M059J (cell line): Measurements from ENCODE around the gene FAM107B. TPM values are rescaled to one million over a fixed set of nuclear protein-coding genes. Genes with fewer than 3 reads are reported as not detected.

Source experiments
- DNase-seq: peaks from one replicate; pipeline ENCODE4 v3.0.0-alpha.2; 2012; ENCODE audit warnings: low read depth
- total RNA-seq: library from RNA; depleted of rRNA; stranded (reverse); fragments of >200 nt; shearing (Covaris generic); gene quantifications from 2 replicates; pipeline ENCODE4 v1.2.3, GENCODE V29; 2014

Gene FAM107B
- total RNA-seq, 1 experiment from 2014 or later = 18.4 TPM

DNA sequence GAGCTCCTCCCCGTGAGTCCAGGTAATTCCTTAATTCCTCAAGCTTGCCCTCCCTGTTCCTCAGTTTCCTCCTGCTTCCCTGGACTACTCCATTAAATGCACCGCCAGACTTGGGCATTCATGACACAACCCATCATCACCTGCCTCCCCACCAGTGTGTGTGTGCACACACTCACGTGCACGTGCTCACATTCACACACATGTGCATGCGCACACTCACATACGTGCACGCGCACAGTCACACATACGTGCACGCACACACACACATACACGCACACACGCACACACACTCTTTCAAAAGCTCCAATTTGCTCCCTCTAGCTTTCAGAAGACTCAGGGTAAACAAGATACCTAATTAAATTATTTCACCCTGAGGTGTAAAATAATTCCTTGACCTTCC, 216.7 kb downstream of the FAM107B start:
- DNase-seq = no peak

DNA sequence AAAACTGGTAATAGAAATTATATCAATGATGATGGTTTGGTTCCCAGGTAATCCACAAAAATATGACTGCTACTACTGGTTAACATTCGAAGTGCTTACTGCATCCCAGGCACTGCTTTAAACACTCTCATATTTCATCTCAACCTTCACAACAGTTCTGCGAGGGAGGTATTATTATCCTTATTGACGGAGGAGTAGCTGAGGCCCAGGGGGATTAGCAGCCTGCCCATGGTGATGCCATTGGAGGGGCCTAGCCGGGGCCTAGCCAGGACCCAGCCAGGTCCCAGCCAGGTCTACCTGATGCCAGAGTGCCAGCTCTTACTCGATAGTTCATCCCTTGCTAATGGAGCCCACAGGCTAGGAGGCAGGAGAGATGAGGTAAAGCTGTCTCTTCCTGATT, 217.1 kb downstream of the FAM107B start:
- DNase-seq = no peak

DNA sequence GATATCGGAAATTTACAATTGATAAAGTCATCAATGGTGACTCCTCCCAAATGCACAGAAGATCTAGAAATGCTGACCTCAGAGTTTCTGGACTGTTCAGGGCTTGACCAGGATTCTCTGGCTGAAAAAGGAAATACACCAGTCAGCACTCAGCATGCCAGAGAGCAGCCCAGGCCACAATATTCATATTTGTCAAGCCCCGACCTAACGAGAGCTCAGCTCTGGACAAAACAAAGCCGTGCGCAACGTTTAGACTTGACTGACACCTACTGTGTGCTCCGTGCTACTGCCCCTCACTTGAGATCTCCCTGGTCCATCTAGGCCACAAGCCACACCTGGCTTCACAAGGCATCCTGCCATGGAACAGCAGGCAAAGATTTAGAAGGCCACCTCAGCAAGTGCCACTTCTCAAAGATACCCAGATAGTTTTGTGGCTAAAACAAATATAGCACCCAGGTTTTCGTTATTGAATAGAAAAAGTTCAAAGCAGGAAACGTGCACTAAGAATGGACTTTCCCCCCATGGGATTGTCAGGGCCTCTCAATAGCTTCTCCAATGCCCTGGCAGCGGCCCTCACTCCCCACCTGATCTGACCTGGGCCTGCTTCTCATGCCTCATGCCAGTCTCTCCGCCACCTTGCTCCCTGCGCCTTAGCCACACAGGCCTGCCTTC, 218.3 kb downstream of the FAM107B start:
- DNase-seq = no peak

DNA sequence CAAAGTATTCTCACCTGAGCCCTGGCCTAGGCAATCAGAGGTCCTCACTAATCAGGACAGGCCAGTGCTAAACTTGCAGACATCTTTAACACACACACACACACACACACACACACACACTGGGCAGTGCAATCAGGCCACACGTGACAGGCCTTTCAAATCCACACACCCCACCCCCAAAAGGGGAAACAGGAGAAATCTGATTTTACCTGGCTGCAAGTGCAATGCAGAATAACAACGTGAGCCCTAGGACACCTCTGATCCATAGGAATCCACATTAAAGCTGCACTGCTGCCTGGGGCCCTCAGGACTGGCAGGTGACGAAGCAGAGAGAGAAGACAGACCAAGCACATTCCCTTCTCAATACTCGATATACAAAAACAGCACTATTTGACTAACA, 218.9 kb downstream of the FAM107B start:
- no peak for DNase-seq

DNA sequence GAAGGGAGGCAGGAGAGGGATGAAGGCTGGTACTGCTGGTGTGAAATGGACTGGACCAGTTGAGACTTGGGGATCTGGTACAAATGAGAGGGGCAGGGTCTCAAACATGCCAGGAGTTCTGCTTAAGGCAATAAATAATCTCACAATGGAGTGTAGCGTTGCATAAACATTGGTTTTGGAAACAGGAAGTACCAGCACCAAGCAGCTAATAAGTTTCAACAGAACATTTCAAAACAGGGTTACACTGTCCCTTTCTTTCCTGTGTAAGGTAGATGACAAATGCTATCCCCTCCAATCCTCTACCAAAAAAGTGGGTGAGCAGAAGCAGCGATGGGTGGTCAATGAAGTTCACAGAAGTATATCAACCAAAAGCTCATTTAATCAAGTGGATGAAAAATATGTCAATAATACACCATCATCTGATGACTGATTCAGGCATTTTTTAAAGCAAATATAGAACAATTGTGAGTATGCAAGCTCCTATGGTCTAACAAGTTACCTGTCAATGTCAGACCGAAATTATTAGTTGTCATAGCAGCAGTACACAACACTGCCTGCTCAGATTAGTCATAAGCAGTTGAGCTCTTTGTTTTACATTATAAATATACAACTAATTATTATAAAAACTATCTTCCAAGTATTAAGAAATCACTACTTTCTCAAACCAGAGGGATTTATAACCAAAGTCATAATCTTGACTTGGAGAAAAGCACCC, 220.0 kb downstream of the FAM107B start:
- DNase-seq = peak; percentile 47

DNA sequence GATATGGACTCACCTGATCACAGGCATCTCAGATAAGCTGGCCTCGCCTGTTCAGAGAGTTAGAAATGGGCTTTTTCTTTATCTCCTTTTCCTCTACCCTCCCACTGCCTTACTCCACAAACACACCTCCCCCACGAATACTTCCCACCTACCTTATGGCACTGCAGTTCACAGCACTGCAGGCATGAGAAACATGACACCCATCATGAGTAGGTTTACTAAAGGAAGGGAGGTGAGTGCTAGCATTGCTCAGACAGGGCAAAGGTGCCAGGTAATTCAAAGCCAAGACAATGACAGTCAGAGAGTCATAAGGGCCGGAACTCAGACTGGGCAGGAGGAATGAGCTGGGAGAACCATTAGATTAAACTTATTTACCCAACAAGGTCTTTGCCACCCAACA, 220.6 kb downstream of the FAM107B start:
- peak; percentile 54 for DNase-seq

DNA sequence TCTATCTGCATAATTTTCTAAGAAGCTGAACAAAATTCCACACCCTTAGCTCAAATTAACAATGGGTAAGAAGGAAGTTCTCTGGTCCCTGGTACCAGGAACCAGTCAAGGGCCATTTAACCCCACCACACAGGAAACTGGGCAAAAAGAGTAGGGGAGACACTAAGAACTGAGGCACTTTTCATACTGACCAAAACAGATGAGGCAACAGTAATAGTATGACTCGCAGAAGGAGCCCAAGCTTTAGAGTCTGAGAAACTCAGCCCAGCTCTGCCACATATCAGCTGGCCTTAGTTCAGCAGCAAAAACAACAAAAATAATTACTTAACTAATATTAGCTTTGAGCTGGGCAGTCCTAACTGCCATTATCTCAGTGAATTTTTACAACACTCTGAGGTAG, 221.2 kb downstream of the FAM107B start:
- DNase-seq = peak; percentile 62

DNA sequence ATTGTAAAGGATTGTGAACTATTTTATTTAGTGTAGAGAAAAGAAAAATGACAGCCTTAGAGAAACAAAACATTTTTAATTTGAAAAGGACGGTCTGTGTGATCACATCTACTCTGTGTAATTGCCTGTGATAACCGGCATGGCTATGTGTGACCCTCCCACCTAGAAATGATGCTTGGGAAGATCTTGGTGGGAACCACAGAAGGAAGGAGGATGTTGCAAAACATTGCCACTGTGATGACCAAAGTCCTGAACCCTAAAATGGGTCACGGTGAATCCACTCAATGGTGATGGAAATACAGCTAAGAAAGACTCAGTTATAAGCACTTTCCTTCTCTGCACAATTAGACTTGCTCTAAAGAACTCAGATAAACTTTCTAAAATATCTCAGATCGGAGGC, 222.7 kb downstream of the FAM107B start:
- no peak for DNase-seq

DNA sequence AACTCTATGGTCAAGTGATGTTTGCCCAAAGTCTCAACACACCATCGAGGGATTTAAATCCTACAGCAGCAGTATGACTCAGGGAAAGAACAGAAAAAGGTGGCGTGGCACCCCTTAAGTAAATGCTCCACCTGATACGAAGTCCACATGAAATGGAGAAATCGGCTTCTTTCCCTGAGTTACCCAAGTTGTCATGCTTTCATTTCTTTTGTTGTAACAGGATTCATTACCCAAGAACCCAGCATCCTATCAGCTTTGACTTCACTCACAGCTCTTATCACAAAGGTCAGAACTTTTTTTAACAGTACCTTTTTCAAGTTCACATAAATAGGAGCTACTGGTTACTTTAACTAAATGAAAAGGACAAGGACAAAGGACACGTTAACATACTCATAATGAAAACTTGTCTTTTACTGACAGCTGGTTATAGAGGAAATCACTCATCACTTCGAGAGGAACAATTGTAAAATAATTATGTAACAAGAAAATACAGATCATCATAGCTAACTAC, 224.2 kb downstream of the FAM107B start:
- DNase-seq = no peak

DNA sequence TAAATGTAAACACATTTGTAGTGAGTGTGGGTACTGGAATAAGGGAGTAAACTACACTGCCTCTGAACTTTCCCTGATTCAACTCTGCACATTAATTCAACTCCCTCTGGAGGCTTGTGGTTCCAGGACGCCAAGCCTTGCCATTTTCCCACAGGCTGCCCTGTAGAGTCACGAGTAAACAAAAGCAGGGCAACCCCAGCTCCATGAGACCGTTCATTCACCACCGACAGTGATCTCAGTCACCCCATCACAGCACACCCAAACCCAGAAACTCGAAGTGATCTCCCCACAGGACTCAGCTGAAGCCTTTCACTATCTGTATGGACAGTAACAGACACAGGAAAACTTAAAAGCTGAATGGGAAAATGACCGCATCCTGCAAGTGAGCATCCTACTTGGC, 225.2 kb downstream of the FAM107B start:
- DNase-seq = no peak

DNA sequence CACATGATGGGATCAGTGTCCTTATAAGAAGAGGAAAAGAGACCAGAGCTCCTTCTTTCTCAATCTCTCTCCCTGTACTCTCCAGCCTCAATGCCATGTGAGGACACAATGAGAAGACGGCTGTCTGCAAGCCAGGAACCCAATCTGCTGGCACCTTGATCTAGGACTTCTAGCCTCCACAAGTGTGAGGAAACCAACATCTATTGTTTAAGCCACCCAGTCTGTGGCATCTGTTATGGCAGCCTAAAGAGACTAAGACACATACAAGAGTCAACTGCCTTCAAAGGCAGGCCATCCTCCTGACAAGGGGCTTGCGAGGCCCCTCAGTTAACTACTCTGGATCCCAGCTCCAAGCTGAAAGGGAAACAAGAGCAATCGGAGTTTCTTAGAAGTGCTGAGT, 225.7 kb downstream of the FAM107B start:
- no peak for DNase-seq

DNA sequence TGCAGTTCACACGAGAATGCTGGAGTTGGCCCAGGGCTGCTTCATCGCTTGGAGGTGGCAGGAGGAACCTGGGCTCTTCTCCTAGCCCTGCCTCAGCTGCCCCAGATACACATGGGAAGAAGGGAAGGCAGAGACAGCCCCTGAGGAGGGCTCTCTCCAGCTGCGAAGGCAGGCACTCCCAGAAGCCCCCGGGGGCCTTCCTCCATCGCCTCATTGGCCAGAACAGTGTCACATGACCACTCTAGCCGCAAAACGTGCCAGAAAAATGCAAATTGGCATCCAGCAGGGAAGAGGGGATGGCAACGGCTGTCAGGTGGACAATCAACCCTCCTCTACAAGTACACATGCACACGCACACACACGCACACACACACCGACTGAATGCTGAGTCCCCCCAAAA, 226.2 kb downstream of the FAM107B start:
- DNase-seq = no peak

DNA sequence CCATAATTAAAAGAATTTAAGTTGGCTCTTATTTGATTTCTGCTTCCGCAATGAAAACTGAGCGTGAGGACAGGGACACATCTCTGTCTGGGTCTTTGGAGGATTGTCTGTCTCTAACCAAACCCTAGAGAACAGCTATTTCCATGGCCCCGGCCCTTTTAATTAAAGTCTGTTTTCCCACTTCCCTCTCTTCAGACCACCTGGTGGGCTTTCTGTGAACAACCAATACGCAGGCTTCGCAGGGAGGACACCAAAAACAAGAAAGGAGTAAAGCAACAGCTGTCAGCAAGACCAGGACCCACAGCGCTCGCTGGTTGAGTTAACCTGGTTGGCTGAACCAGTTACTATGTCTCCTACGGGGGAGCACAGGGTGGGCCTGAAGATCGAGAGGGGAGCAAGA, 226.9 kb downstream of the FAM107B start:
- no peak for DNase-seq

DNA sequence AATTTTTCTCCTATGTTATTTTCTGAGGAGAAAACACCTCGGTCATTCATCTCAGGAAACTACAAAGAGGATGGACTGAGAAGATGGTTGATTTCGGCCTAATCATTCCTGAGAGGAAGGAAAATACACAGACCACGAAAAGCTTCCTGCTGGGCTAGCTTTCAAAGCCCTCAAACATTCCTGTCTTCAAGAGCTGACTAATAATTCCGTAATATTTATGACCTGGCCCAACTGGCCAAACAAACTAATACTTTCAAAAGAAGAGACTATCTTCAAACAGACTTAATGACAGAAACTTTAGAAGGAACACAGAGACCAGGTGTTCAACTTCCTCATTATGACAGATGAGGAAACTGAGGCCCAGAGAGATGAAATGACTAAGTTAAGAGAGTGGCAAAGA, 228.9 kb downstream of the FAM107B start:
- DNase-seq = peak; percentile 66

DNA sequence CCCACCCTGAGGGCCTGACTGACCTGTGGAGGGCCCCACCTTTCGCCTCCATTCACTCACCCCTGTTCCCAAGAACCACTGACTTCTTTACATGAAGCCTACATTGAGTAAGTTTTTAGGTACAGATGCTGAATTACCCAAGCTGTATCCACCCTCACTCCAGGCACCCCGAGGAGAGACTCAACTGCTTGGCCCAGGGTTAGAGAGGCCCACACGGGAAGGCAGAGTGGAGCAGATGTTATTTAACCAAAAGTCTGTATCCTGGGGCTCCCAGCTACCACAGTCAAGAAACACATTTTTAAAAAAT, 230.8 kb downstream of the FAM107B start:
- DNase-seq = no peak

DNA sequence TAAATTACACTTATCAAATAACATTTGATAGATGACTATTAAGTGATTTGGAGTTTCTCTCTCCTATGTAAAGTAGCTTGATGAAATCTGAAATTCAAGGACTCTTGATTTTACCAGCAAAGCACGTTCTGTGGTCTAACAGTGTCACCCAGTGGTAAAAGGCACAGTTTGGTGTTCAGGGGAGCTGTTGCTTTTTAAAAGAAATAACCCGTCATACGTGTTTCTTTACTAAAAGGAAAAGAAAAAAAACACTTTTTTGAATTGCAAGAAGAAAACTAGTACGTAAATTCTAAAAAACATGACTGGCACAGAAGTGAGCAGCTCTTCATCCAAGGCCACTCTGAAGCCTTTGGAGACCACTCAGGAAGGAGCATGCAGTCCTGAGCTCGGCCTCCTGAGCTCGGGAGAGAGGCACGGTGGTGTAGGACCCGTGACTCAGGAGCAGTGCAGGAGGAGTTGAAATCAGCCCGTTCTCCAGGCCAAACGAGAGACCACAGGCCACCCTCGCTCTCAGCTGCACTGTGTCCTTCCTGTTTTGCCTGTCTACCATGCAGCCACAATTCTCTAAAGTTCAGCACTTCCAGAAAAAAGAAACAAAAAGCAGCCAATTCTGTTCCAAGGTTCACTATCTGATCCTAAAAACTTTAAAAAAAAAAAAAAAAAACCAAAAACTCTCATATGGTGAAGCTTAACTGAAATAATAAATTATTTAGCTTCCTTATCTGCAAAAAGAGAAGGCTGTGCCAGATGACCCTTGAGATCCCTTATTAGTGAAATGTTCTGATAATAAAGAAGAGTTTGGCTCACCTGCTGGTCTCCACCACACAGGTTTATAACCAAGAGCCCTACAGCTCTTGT, 231.4 kb downstream of the FAM107B start:
- DNase-seq = no peak

DNA sequence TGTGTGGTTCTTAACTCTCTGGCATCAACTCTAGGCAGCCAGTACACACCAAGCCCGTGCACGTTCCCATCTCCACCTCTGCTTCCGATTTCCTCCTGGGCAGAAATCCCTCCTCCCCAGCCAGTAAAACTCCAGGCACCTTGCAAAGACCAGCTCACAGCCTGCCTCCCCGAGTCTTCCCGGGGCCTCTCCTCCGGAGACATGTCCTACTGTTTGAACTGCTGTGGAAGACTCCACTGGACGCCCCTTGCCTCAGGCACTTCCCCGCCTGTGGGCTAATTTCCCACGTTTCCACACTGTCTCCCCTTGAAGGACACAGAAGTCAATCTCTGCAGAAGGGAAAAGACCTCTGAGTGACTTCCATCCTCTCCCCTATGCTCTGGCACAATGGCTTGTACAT, 233.3 kb downstream of the FAM107B start:
- no peak for DNase-seq

DNA sequence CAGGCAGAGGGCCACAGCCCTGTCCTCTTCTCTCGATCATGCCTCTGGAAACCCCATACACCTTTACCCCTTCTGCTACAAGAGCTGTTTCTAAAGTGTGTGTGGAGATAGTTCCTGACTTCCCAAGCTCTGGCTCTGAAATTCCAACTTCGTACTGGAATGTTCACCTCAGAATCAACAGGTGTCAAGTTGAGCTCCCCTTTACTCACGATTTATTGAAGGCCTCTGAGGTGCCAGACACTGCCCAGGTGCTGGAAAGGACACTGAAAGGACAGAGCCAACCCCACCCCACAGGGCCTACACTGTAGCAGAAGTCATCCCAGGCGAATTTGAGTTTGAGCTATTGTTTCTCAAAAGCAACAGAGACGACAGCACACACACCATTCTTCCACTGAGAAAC, 234.1 kb downstream of the FAM107B start:
- DNase-seq = no peak

DNA sequence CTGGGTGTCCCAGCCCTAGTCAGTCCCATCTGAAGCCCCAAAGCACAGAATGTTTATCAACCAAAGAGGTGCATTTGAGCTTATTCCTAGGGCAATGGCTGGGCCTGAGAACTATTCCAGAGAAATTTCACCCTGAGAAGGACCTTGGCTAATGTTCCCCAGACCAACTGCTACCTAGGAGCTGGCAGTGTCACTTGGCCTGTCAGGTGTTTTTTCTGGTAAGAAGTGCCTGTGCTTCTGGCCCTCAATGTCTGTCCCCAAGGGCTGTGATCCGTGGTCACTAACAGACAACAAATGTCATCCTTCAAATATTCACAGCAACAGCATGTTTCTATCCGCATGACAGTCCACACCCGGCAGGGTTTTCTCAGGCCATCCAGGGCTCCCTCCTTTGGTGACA, 234.6 kb downstream of the FAM107B start:
- DNase-seq = no peak

DNA sequence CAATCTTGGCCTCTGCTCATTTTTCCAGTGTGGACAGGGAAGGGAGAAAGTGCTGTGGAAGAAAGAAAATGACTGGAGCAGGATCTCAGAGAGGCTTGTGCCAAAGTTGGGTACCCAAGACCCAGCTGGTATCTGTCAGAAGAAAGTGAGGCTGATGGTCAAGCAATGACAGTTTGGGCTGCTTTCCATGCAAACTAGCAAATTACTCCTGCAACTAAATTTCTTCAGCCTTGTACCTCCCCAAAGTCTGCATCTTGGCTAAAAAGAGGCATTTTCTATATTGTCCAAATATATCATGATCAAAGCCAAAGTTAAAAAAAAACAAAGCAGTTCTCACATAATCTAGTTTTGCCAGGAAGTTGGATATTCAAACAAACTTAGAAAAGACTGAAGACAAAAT, 235.5 kb downstream of the FAM107B start:
- DNase-seq = no peak

DNA sequence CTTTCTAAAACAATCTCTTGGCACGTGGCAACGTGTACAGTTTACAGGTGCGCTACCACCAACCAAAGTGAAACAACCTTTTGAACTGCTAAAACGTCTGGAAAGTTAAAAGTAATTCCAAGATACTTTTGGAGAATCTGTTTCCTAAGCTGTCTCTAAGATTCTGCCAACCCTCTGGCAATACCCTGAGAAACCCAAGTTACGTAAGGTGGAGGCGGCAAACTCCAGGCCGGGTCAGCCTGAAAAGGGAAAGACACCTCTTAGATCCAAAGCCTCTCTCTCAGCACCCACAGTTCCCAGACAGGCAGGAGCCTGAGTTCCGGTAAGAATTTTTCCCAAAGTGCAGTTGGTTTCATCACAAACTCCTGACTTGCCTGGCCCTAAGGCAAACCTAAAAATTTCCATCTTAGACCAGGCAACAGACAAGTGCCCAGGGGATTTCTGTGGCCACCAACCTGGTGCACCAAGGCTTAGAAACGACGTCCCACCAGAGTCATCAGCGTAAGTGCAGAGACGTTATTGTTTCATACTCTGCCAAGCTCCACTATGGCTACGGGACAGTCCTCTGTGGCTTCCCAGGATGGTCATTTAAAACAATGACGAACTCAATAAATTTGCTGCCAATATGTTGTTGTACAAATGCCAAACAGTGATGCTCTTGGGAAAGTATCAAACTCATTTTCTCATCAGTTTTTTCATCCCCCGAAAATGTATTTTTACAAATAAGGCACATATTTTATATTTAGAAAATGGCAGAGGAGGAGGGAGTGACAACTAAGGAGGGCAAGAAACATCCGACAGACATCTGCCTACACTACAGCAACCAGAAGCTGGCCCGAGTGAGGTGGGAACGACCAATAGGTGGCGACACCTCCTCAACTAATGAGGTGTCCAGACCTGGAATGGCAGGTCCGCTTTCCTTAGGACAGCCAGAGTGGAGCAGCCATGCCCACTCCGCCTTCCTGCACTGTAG, 238.2 kb downstream of the FAM107B start:
- peak; percentile 53 for DNase-seq
